Panc1 (cell line): ENCODE data around the gene CABS1. TPM values are rescaled to one million over a fixed set of nuclear protein-coding genes. Genes with fewer than 3 reads are reported as not detected.

Source experiments
- ATAC-seq: fragments of 200-7000 bp; cut with Tn5 transposase; 2 replicates; pipeline ENCODE4 v1.9.1; 2020; ENCODE audit warnings: mild to moderate bottlenecking, moderate library complexity
- BruUV-seq: library from RNA; stranded (reverse); fragments of 400-500 nt; replicated peaks from 2 replicates; lab custom pipeline; 2021; lab: Mats Ljungman, UMichigan
- CTCF ChIA-PET: fragments of 300-600 bp; sonication (Branson Sonifier 250); formaldehyde crosslinking; loops from one replicate; lab custom pipeline; 2022; ENCODE audit warnings: antibody characterized with exemption; lab: Charles Lee
- POLR2A ChIA-PET: fragments of 300-600 bp; sonication (Branson Sonifier 250); formaldehyde crosslinking; loops from one replicate; lab custom pipeline; 2022; ENCODE audit warnings: antibody characterized with exemption; lab: Charles Lee
- DNase-seq: peaks from one replicate; pipeline ENCODE4 v3.0.0-alpha.2; 2010; ENCODE audit warnings: low read depth, low spot score
- H3K27ac ChIP-seq: 2 replicates; pipeline ENCODE4 v1.5.1; 2011; ENCODE audit warnings: mild to moderate bottlenecking, low read length, inconsistent platforms
- H3K27me3 ChIP-seq: fragments of 200-500 bp; sonication (Bioruptor generic); 2 replicates; pipeline ENCODE4 v1.6.0; 2014; ENCODE audit warnings: low read length, inconsistent platforms; ENCODE audit not compliant: control insufficient read depth, insufficient read depth
- H3K36me3 ChIP-seq: fragments of 200-500 bp; sonication (Bioruptor generic); 2 replicates; pipeline ENCODE4 v1.5.1; 2014; ENCODE audit warnings: inconsistent platforms, mild to moderate bottlenecking, low read length, moderate library complexity; ENCODE audit not compliant: control insufficient read depth, insufficient read depth
- H3K4me1 ChIP-seq: 2 replicates; pipeline ENCODE4 v1.5.1; 2011; ENCODE audit warnings: inconsistent platforms, mild to moderate bottlenecking, low read length, moderate library complexity; ENCODE audit not compliant: control insufficient read depth, insufficient read depth
- H3K4me3 ChIP-seq, 2 experiments: 2 replicates each; pipeline ENCODE4 v1.5.1; 2011 to 2012; ENCODE audit warnings: low read depth in 2 of 2, low read length in 2 of 2, mild to moderate bottlenecking in 2 of 2, inconsistent platforms in 1 of 2, moderate library complexity in 1 of 2
- H3K9me3 ChIP-seq: fragments of 200-500 bp; sonication (Bioruptor generic); 2 replicates; pipeline ENCODE4 v1.5.1; 2014; ENCODE audit warnings: low read depth, mild to moderate bottlenecking, inconsistent platforms, low read length, moderate library complexity; ENCODE audit not compliant: control insufficient read depth, insufficient read depth
- POLR2AphosphoS5 ChIP-seq: IDR thresholded peaks from 2 replicates; pipeline ENCODE4 v1.6.1; 2012; ENCODE audit warnings: mild to moderate bottlenecking, low read depth, low read length, moderate library complexity
- SIN3A ChIP-seq: IDR thresholded peaks from 2 replicates; pipeline ENCODE4 v1.6.1; 2012; ENCODE audit warnings: low read depth, mild to moderate bottlenecking, low read length, moderate library complexity, borderline replicate concordance; ENCODE audit not compliant: insufficient read depth
- TCF7L2 ChIP-seq: IDR thresholded peaks from 2 replicates; pipeline ENCODE4 v1.6.1; 2011; ENCODE audit warnings: mild to moderate bottlenecking, low read depth, low read length, inconsistent platforms
- in situ Hi-C: cut with HindIII; loops from 2 replicates; pipeline ENCODE4 v1.10.0; 2016; ENCODE audit warnings: low sequenced_read_pairs, low pct_unique_long_range_greater_than_20kb
- intact Hi-C: fragments of 100-400 bp; cut with micrococcal nuclease; formaldehyde crosslinking; loops from one replicate; pipeline ENCODE4 v1.10.0; 2022; ENCODE audit not compliant: unreplicated experiment
- total RNA-seq: library from RNA; stranded (reverse); gene quantifications from one replicate; pipeline ENCODE4 v1.2.1, GENCODE V29; 2021; ENCODE audit not compliant: unreplicated experiment
- TF ChIP-seq, protein P1 (sequence below): fragments of 450-650 bp; IDR thresholded peaks from 2 replicates; pipeline ENCODE4 v1.5.1; 2017; ENCODE audit warnings: mild to moderate bottlenecking
- TF ChIP-seq, protein P2 (sequence below), 2 experiments: IDR thresholded peaks; 2 replicates each; pipeline ENCODE4 v1.6.1; 2011 to 2012; ENCODE audit warnings: low read depth in 2 of 2, control low read depth in 1 of 2, low read length in 1 of 2, mild to moderate bottlenecking in 1 of 2, moderate library complexity in 1 of 2; ENCODE audit not compliant: insufficient read depth in 1 of 2

The CABS1 gene
- total RNA-seq, 1 experiment from 2014 or later = not detected

DNA sequence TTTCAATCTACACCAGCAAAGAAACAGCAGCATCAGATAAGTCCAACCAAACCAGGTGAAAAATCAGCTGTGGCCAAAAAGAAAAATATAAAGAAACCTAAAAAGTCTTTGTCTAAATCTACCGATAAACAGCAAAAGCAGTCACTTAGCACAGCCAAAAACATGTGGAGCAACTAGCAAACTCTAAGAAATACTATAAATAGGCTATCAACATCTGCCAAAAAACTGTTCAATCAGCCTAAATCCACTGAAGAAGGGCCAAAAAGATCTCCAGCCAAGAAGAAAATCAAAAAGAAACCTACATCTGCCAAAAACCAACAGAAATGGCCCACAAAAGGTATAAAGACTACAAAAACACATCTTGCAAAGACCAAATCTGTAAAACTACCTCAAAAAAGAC lies 36.7 kb upstream of the CABS1 start:
- in situ Hi-C loops (no loop called here), intact Hi-C loops (no loop called here)
- H3K27ac ChIP-seq = no peak overlapping the region
- CTCF ChIA-PET = no interaction called here
- no peak overlapping the region for H3K4me3 ChIP-seq
- no peaks in the 10 kb centered on the region for H3K4me1 ChIP-seq
- H3K9me3 ChIP-seq = no peaks in the 10 kb centered on the region
- ATAC-seq (no peak), DNase-seq (no peak)
- no peaks in the 10 kb centered on the region for H3K36me3 ChIP-seq
- POLR2A ChIA-PET = no interaction called here
- H3K27me3 ChIP-seq = no peaks in the 10 kb centered on the region
- no TSS peak for BruUV-seq
- TF ChIP-seq, protein P1, sequence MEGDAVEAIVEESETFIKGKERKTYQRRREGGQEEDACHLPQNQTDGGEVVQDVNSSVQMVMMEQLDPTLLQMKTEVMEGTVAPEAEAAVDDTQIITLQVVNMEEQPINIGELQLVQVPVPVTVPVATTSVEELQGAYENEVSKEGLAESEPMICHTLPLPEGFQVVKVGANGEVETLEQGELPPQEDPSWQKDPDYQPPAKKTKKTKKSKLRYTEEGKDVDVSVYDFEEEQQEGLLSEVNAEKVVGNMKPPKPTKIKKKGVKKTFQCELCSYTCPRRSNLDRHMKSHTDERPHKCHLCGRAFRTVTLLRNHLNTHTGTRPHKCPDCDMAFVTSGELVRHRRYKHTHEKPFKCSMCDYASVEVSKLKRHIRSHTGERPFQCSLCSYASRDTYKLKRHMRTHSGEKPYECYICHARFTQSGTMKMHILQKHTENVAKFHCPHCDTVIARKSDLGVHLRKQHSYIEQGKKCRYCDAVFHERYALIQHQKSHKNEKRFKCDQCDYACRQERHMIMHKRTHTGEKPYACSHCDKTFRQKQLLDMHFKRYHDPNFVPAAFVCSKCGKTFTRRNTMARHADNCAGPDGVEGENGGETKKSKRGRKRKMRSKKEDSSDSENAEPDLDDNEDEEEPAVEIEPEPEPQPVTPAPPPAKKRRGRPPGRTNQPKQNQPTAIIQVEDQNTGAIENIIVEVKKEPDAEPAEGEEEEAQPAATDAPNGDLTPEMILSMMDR = no peak
- TF ChIP-seq POLR2AphosphoS5 (no peak), SIN3A (no peak), TCF7L2 (no peak)
- TF ChIP-seq, protein P2, sequence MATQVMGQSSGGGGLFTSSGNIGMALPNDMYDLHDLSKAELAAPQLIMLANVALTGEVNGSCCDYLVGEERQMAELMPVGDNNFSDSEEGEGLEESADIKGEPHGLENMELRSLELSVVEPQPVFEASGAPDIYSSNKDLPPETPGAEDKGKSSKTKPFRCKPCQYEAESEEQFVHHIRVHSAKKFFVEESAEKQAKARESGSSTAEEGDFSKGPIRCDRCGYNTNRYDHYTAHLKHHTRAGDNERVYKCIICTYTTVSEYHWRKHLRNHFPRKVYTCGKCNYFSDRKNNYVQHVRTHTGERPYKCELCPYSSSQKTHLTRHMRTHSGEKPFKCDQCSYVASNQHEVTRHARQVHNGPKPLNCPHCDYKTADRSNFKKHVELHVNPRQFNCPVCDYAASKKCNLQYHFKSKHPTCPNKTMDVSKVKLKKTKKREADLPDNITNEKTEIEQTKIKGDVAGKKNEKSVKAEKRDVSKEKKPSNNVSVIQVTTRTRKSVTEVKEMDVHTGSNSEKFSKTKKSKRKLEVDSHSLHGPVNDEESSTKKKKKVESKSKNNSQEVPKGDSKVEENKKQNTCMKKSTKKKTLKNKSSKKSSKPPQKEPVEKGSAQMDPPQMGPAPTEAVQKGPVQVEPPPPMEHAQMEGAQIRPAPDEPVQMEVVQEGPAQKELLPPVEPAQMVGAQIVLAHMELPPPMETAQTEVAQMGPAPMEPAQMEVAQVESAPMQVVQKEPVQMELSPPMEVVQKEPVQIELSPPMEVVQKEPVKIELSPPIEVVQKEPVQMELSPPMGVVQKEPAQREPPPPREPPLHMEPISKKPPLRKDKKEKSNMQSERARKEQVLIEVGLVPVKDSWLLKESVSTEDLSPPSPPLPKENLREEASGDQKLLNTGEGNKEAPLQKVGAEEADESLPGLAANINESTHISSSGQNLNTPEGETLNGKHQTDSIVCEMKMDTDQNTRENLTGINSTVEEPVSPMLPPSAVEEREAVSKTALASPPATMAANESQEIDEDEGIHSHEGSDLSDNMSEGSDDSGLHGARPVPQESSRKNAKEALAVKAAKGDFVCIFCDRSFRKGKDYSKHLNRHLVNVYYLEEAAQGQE (IDR thresholded peaks at IDR 0.05; ENCODE audit: insufficient read depth in 1 of 2, low read depth in 2 of 2, low read length in 1 of 2) = no peak

DNA sequence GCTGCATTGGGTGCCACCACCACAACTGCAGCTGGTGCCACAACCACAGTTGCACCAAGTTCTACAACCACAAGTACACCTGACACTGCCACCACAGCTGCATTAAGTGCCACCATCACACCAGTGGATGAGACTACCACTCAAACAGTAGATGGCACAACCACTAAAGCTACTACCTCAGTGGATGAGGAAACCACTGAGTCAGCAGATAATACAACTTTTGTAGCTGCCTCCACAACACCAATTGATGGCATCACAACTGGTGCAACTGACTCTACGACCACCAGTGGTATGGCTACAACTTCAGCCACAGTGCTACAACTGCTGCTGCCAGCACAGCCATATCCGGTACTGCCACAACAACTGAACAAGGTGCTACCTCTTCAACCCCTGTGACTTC lies 35.1 kb upstream of the CABS1 start:
- POLR2A ChIA-PET = no interaction called here
- Histone ChIP-seq H3K4me1 (no peaks in the 10 kb centered on the region), H3K4me3 (no peak overlapping the region), H3K27me3 (no peaks in the 10 kb centered on the region), H3K36me3 (no peaks in the 10 kb centered on the region), H3K27ac (no peak overlapping the region), H3K9me3 (no peaks in the 10 kb centered on the region)
- BruUV-seq = no TSS peak
- TF ChIP-seq, protein P2 (IDR thresholded peaks at IDR 0.05; ENCODE audit: insufficient read depth in 1 of 2, low read depth in 2 of 2, low read length in 1 of 2) = no peak
- TF ChIP-seq POLR2AphosphoS5 (no peak), SIN3A (no peak), TCF7L2 (no peak)
- TF ChIP-seq, protein P1 = no peak
- DNase-seq = no peak
- CTCF ChIA-PET = no interaction called here
- in situ Hi-C loops (no loop called here), intact Hi-C loops (no loop called here)
- ATAC-seq = no peak
